Loucy (cell line): ENCODE results near the gene SLC22A14.

Experiments
- H2AFZ ChIP-seq: fragments of 200-600 bp; sonication (generic); 2 replicates; pipeline ENCODE4 v1.6.0; 2016; ENCODE audit warnings: antibody characterized with exemption, mild to moderate bottlenecking, low read length, moderate library complexity
- H3F3A ChIP-seq: fragments of 200-600 bp; 2 replicates; pipeline ENCODE4 v1.6.0; 2016; ENCODE audit warnings: antibody characterized with exemption, low read depth, mild to moderate bottlenecking
- H3K27me3 ChIP-seq: fragments of 200-600 bp; sonication (generic); 2 replicates; pipeline ENCODE4 v1.6.1; 2014; ENCODE audit warnings: low read length, mild to moderate bottlenecking; ENCODE audit not compliant: insufficient read depth, poor library complexity, severe bottlenecking
- H3K36me3 ChIP-seq: fragments of 200-600 bp; sonication (generic); 2 replicates; pipeline ENCODE4 v1.6.1; 2016; ENCODE audit warnings: low read length; ENCODE audit not compliant: insufficient read depth
- H3K4me1 ChIP-seq: fragments of 200-600 bp; sonication (generic); 2 replicates; pipeline ENCODE4 v1.5.1; 2014; ENCODE audit warnings: low read length, mild to moderate bottlenecking; ENCODE audit not compliant: insufficient read depth, poor library complexity, severe bottlenecking
- H3K4me2 ChIP-seq: fragments of 200-600 bp; sonication (generic); 2 replicates; pipeline ENCODE4 v1.6.0; 2014; ENCODE audit warnings: antibody characterized with exemption, low read length, low read depth, mild to moderate bottlenecking; ENCODE audit not compliant: poor library complexity, severe bottlenecking
- H3K4me3 ChIP-seq: fragments of 200-600 bp; sonication (generic); 2 replicates; pipeline ENCODE4 v1.5.1; 2014; ENCODE audit warnings: low read length, mild to moderate bottlenecking, mixed read lengths; ENCODE audit not compliant: poor library complexity, severe bottlenecking
- H3K79me2 ChIP-seq: fragments of 200-600 bp; sonication (generic); 2 replicates; pipeline ENCODE4 v1.6.1; 2014; ENCODE audit warnings: low read length; ENCODE audit not compliant: insufficient read depth
- H3K9ac ChIP-seq: fragments of 200-600 bp; sonication (generic); 2 replicates; pipeline ENCODE4 v1.6.0; 2014; ENCODE audit warnings: mild to moderate bottlenecking, low read depth, low read length, moderate library complexity; ENCODE audit not compliant: poor library complexity, severe bottlenecking
- H3K9me2 ChIP-seq: fragments of 200-600 bp; sonication (generic); replicated peaks from 2 replicates; pipeline ENCODE4 v1.6.1; 2016; ENCODE audit warnings: low read depth, low read length, mixed read lengths
- H3K9me3 ChIP-seq: fragments of 200-600 bp; sonication (generic); 2 replicates; pipeline ENCODE4 v1.6.1; 2014; ENCODE audit warnings: mild to moderate bottlenecking, antibody characterized with exemption, low read length, low read depth; ENCODE audit not compliant: insufficient read depth
- H4K20me1 ChIP-seq: fragments of 200-600 bp; sonication (generic); 2 replicates; pipeline ENCODE4 v1.6.0; 2014; ENCODE audit warnings: antibody characterized with exemption, low read length, mild to moderate bottlenecking; ENCODE audit not compliant: insufficient read depth, poor library complexity, severe bottlenecking
- EZH2phosphoT487 ChIP-seq: fragments of 200-600 bp; IDR thresholded peaks from 2 replicates; pipeline ENCODE4 v1.6.1; 2018; ENCODE audit warnings: antibody characterized with exemption, mild to moderate bottlenecking, moderate library complexity, borderline replicate concordance
- TF ChIP-seq, protein P1 (sequence below): fragments of 200-600 bp; sonication (generic); conservative IDR thresholded peaks from 2 replicates; pipeline ENCODE4 v1.5.1; 2014; ENCODE audit warnings: mild to moderate bottlenecking, antibody characterized with exemption, low read length

Gene SLC22A14

GRCh38 chr3:38254872-38255271, 27.2 kb upstream of the SLC22A14 start:
- Histone ChIP-seq H3K36me3 (peaks cover 65% of the 10 kb centered on the region; the same call in 1 of the 2 replicates), H3F3A (no peaks in the 10 kb centered on the region), H3K4me1 (no peaks in the 10 kb centered on the region), H4K20me1 (no peaks in the 10 kb centered on the region), H3K9ac (no peak overlapping the region), H3K9me3 (no peaks in the 10 kb centered on the region), H3K4me2 (no peak overlapping the region), H3K4me3 (no peak overlapping the region), H3K79me2 (no peaks in the 10 kb centered on the region), H3K27me3 (no peaks in the 10 kb centered on the region), H3K9me2 (no peaks in the 10 kb centered on the region), H2AFZ (no peak overlapping the region)
- no peak for TF ChIP-seq EZH2phosphoT487
- TF ChIP-seq, protein P1, sequence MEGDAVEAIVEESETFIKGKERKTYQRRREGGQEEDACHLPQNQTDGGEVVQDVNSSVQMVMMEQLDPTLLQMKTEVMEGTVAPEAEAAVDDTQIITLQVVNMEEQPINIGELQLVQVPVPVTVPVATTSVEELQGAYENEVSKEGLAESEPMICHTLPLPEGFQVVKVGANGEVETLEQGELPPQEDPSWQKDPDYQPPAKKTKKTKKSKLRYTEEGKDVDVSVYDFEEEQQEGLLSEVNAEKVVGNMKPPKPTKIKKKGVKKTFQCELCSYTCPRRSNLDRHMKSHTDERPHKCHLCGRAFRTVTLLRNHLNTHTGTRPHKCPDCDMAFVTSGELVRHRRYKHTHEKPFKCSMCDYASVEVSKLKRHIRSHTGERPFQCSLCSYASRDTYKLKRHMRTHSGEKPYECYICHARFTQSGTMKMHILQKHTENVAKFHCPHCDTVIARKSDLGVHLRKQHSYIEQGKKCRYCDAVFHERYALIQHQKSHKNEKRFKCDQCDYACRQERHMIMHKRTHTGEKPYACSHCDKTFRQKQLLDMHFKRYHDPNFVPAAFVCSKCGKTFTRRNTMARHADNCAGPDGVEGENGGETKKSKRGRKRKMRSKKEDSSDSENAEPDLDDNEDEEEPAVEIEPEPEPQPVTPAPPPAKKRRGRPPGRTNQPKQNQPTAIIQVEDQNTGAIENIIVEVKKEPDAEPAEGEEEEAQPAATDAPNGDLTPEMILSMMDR: no peak

DNA sequence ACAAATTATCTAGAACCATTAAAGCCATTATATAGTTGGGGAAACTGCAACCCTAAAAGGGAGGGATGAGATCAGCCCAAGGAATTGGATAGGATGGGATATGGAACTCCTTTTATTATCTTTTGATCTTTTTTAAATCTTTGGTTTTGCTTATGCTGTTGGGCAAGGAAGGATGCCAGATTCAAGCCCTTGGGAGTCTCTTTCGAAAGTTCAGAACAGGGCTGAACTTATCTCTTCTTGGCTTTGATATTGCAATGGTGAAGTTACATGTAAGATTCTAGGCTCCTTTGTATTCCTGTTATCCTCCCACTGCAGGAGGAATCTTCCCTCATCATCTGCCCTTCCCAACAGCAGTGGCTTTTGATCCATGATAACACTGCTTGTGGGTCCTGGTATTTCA, 26.5 kb upstream of the SLC22A14 start:
- Histone ChIP-seq H3K4me3 (no peak overlapping the region), H3K36me3 (peaks cover 58% of the 10 kb centered on the region; the same call in 1 of the 2 replicates), H3F3A (no peaks in the 10 kb centered on the region), H3K4me2 (no peak overlapping the region), H3K9ac (no peak overlapping the region), H3K27me3 (no peaks in the 10 kb centered on the region), H4K20me1 (no peaks in the 10 kb centered on the region), H3K9me3 (no peaks in the 10 kb centered on the region), H2AFZ (no peak overlapping the region), H3K79me2 (no peaks in the 10 kb centered on the region), H3K4me1 (no peaks in the 10 kb centered on the region), H3K9me2 (no peaks in the 10 kb centered on the region)
- TF ChIP-seq, protein P1: no peak
- TF ChIP-seq EZH2phosphoT487: no peak

DNA sequence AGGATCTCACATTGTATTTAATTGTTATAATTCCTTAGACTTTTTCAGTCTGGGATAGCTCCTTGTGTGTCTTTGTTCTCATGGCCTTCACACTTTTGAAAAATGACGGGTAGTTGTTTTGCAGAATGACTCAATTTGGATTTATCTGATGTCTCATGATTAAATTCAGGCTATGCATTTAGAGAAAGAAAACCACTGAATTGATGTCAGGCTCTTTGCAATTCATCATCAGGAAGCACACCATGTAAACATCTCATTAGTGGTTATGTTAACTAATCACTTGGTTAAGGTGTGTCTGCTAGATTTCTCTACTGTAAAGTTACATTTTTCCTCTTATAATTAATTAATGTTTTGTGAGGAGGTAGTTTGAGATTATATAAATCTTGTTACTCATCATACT, 24.5 kb upstream of the SLC22A14 start:
- peaks cover 38% of the 10 kb centered on the region; the same call in 1 of the 2 replicates for H3K36me3 ChIP-seq
- TF ChIP-seq, protein P1: no peak
- no peak for TF ChIP-seq EZH2phosphoT487

More for the DNA sequence above, 24.5 kb upstream of the SLC22A14 start:
- Histone ChIP-seq H3K4me3 (no peak overlapping the region), H2AFZ (no peak overlapping the region), H3K4me1 (no peaks in the 10 kb centered on the region), H3K4me2 (no peak overlapping the region), H3F3A (no peaks in the 10 kb centered on the region), H3K79me2 (no peaks in the 10 kb centered on the region), H3K9ac (no peak overlapping the region), H3K9me2 (no peaks in the 10 kb centered on the region), H3K27me3 (no peaks in the 10 kb centered on the region), H3K9me3 (no peaks in the 10 kb centered on the region), H4K20me1 (no peaks in the 10 kb centered on the region)
